ENCODE data around the gene EIF4G3. TPM values are rescaled to one million over a fixed set of nuclear protein-coding genes. Genes with fewer than 3 reads are reported as not detected.
"Not testable (repeated sequence)": the region's sequence is repeated elsewhere in the genome, so short reads cannot be mapped to it uniquely, and the experiment has no call there.

Gene EIF4G3
- total RNA-seq, 1 experiment from 2014 or later, result 87.6 TPM

- ChIA-PET CTCF (interaction anchor here (0.5 to 5.0 kb wide), 5 partner anchors 11 to 496 kb away, joined by 3 to 87 read pairs (median 3); no protein-coding TSS in a partner anchor), POLR2A (interaction anchor here (0.6 to 0.9 kb wide), 2 partner anchors 212 to 685 kb away, joined by 3 to 4 read pairs; partner anchors contain the start of gene MUL1)
- Mint-ChIP-seq H3K36me3 (ENCODE audit: insufficient read depth, unreplicated experiment) (no peaks in the 10 kb centered on the region), H3K27ac (ENCODE audit: low read depth, unreplicated experiment) (no peak overlapping the region), H3K4me3 (ENCODE audit: unreplicated experiment) (no peak overlapping the region), H3K9me3 (ENCODE audit: unreplicated experiment) (no peaks in the 10 kb centered on the region), H3K27me3 (ENCODE audit: insufficient read depth, unreplicated experiment) (no peaks in the 10 kb centered on the region), H3K4me1 (ENCODE audit: insufficient read depth, unreplicated experiment) (peaks cover 15% of the 10 kb centered on the region)
- no peak for DNase-seq (ENCODE audit: unreplicated experiment)
- no TSS peak for BruUV-seq (replicated peaks)
- intact Hi-C loops (cut with micrococcal nuclease), result no loop called here
- no peak for TF ChIP-seq CTCF (IDR thresholded peaks at IDR 0.05; ENCODE audit: unreplicated experiment)
Observed at GRCh38 chr1:21192871-21193270, 16.2 kb upstream of the EIF4G3 start.

DNA sequence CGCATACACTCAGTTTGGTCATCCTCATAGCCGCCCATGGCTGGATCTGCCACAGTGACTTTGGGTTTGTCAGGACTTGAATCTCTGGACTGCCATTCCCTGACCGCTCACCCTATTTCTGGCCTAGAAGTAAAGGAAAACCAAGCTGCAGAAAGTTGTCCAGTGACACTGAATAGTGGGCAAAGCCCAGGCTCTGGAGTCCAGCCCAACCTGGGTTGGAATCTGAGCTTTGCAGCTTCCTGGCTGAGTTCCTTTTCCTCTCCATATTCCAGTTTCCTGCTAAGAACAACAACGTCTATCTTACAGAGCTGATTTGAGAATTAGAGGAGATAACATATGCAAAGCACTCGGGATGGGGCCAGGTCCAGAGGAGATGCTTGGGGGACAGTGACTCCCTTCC is 15.6 kb upstream of the EIF4G3 start:
- no peak for DNase-seq (ENCODE audit: unreplicated experiment)
- TF ChIP-seq CTCF (IDR thresholded peaks at IDR 0.05; ENCODE audit: unreplicated experiment), result no peak
- ChIA-PET POLR2A (interaction anchor here (0.9 kb wide), 1 partner anchor 212 kb away, joined by 4 read pairs; no protein-coding TSS in a partner anchor), CTCF (interaction anchor here (0.5 to 5.0 kb wide), 5 partner anchors 14 to 496 kb away, joined by 3 to 87 read pairs (median 3); no protein-coding TSS in a partner anchor)
- Mint-ChIP-seq H3K4me1 (ENCODE audit: insufficient read depth, unreplicated experiment) (peaks cover 15% of the 10 kb centered on the region), H3K27ac (ENCODE audit: low read depth, unreplicated experiment) (no peak overlapping the region), H3K27me3 (ENCODE audit: insufficient read depth, unreplicated experiment) (no peaks in the 10 kb centered on the region), H3K36me3 (ENCODE audit: insufficient read depth, unreplicated experiment) (no peaks in the 10 kb centered on the region), H3K9me3 (ENCODE audit: unreplicated experiment) (no peaks in the 10 kb centered on the region), H3K4me3 (ENCODE audit: unreplicated experiment) (no peak overlapping the region)
- intact Hi-C loops (cut with micrococcal nuclease), result no loop called here
- no TSS peak for BruUV-seq (replicated peaks)

GRCh38 chr1:21190771-21191170 is 14.1 kb upstream of the EIF4G3 start:
- POLR2A ChIA-PET, result interaction anchor here (0.7 to 1.1 kb wide), 5 partner anchors 11 to 404 kb away, joined by 3 read pairs; no protein-coding TSS in a partner anchor
- H3K9me3 Mint-ChIP-seq (ENCODE audit: unreplicated experiment); BruUV-seq (replicated peaks); H3K27me3 Mint-ChIP-seq (ENCODE audit: insufficient read depth, unreplicated experiment); H3K36me3 Mint-ChIP-seq (ENCODE audit: insufficient read depth, unreplicated experiment); H3K4me3 Mint-ChIP-seq (ENCODE audit: unreplicated experiment); DNase-seq (ENCODE audit: unreplicated experiment); intact Hi-C loops (cut with micrococcal nuclease): not testable (repeated sequence)
- H3K4me1 Mint-ChIP-seq (ENCODE audit: insufficient read depth, unreplicated experiment), result peaks cover 15% of the 10 kb centered on the region
- CTCF ChIA-PET, result interaction anchor here (0.7 to 1.4 kb wide), 6 partner anchors 13 to 494 kb away, joined by 3 to 10 read pairs (median 3); no protein-coding TSS in a partner anchor
- H3K27ac Mint-ChIP-seq (ENCODE audit: low read depth, unreplicated experiment), result peak overlapping the region; percentile 20

DNA sequence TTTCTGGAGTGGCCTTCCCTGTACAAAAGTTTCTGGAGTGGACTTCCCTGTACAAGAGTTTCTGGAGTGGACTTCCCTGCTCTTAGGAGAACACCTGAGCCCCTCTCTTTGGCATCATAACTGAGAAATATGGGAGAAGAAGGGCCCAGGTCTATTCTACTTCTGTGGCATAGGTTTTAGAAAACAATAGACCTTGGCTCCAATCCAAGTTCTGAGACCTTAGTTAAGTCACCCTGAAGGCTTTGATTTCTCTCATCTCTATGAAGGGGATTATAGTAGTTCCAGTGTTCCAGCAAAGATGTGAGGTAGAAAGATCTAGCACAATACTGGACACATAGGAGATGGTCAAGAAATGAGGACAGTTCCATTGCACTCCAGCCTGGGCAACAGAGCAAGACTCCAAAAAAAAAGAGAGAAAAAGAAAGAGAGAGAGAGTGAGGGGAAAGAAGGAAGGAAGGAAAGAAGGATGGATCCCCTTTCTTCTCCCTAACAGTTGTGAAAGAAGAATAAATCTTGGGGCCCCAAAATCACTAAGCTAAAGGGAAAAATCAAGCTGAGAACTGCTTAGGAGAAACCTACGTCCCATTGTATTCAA is 13.3 kb upstream of the EIF4G3 start:
- no peaks in the 10 kb centered on the region for H3K27me3 Mint-ChIP-seq (ENCODE audit: insufficient read depth, unreplicated experiment)

More for the DNA sequence above, 13.3 kb upstream of the EIF4G3 start:
- peak; percentile 28 for DNase-seq (ENCODE audit: unreplicated experiment)
- Mint-ChIP-seq H3K4me3 (ENCODE audit: unreplicated experiment) (no peak overlapping the region), H3K36me3 (ENCODE audit: insufficient read depth, unreplicated experiment) (peaks cover 6% of the 10 kb centered on the region), H3K4me1 (ENCODE audit: insufficient read depth, unreplicated experiment) (peaks cover 14% of the 10 kb centered on the region), H3K9me3 (ENCODE audit: unreplicated experiment) (no peaks in the 10 kb centered on the region), H3K27ac (ENCODE audit: low read depth, unreplicated experiment) (no peak overlapping the region)
- intact Hi-C loops (cut with micrococcal nuclease), result no loop called here
- TF ChIP-seq CTCF (IDR thresholded peaks at IDR 0.05; ENCODE audit: unreplicated experiment), result no peak
- POLR2A ChIA-PET, result interaction anchor here (0.7 to 1.1 kb wide), 5 partner anchors 10 to 339 kb away, joined by 3 read pairs; no protein-coding TSS in a partner anchor
- CTCF ChIA-PET, result interaction anchor here (0.7 to 1.4 kb wide), 4 partner anchors 132 to 493 kb away, joined by 3 to 10 read pairs (median 4); no protein-coding TSS in a partner anchor
- BruUV-seq (replicated peaks), result no TSS peak

All from MCF 10A (cell line).